Gastrocnemius medialis (tissue), 4 donors: Measurements from ENCODE around the gene LAMC1. TPM values are rescaled to one million over a fixed set of nuclear protein-coding genes. Genes with fewer than 3 reads are reported as not detected.

Experiments used
- ATAC-seq, 2 donors: fragments of 150-250 bp; one replicate each; pipeline ENCODE4 v1.9.1; 2016
- DNase-seq, 2 donors: peaks; one replicate each; pipeline ENCODE4 v3.0.0-alpha.2; 2019
- H3K27ac ChIP-seq, 4 donors: fragments of 200-600 bp; sonication (generic); 1 replicate in 1 of 4; 2 replicates in 3 of 4; pipeline ENCODE4 v1.5.1; 2016 to 2018; ENCODE audit warnings: mild to moderate bottlenecking in 2 of 4, moderate library complexity in 1 of 4
- H3K27me3 ChIP-seq, 3 donors: fragments of 200-600 bp; sonication (generic) in 2 of 3; 1 replicate in 1 of 3; 2 replicates in 2 of 3; pipeline versions ENCODE4 v1.5.1 to v1.6.0; 2016 to 2019; ENCODE audit warnings: mild to moderate bottlenecking in 1 of 3, moderate library complexity in 1 of 3
- H3K36me3 ChIP-seq, 2 donors: fragments of 200-600 bp; sonication (generic) in 1 of 2; one replicate each; pipeline ENCODE4 v1.5.1; 2017 to 2018
- H3K4me1 ChIP-seq, 2 donors: fragments of 200-600 bp; sonication (generic) in 1 of 2; one replicate each; pipeline ENCODE4 v1.5.1; 2016 to 2017; ENCODE audit warnings: mild to moderate bottlenecking in 2 of 2
- H3K4me3 ChIP-seq, 4 donors: fragments of 200-600 bp; sonication (generic) in 3 of 4; 1 replicate in 1 of 4; 2 replicates in 3 of 4; pipeline ENCODE4 v1.5.1; 2016 to 2019; ENCODE audit warnings: mild to moderate bottlenecking in 2 of 4
- H3K9me3 ChIP-seq, 3 donors: fragments of 200-600 bp; sonication (generic) in 2 of 3; 1 replicate in 1 of 3; 2 replicates in 2 of 3; pipeline ENCODE4 v1.5.1; 2016 to 2019
- CTCF ChIP-seq, 5 experiments: fragments of 450-650 bp in 3 of 5; fragments of 200-600 bp in 2 of 5; sonication (generic) in 2 of 5; IDR thresholded peaks in 4 of 5; conservative IDR thresholded peaks in 1 of 5; 1 replicate in 4 of 5; 2 replicates in 1 of 5; pipeline ENCODE4 v1.5.1; 2016 to 2019; ENCODE audit warnings: antibody characterized with exemption in 5 of 5, mild to moderate bottlenecking in 3 of 5, moderate library complexity in 3 of 5
- POLR2A ChIP-seq, 2 donors: fragments of 450-650 bp; IDR thresholded peaks; one replicate each; pipeline ENCODE4 v1.6.1; 2017; ENCODE audit warnings: antibody characterized with exemption in 2 of 2, mild to moderate bottlenecking in 2 of 2, moderate library complexity in 2 of 2
- in situ Hi-C, 4 donors: fragments of 200-750 bp; cut with MboI; loops; one replicate each; pipeline versions ENCODE4 v1.15.0 to v1.8.0; 2017; ENCODE audit warnings: low sequenced_read_pairs in 4 of 4
- intact Hi-C: fragments of 100-400 bp; cut with DNase I; formaldehyde crosslinking; loops from one replicate; pipeline ENCODE4 v1.15.1; 2023; ENCODE audit warnings: low total_unique reads
- total RNA-seq, 4 donors: library from RNA; depleted of rRNA; stranded (reverse); fragments of >200 nt; gene quantifications; one replicate each; pipeline versions ENCODE4 v1.1.0 to v1.2.3, GENCODE V29; 2016

Gene LAMC1
- total RNA-seq, 4 donors from 2014 or later, result 96.1 to 161 (median 135) TPM

- Histone ChIP-seq H3K27me3 (no peaks in the 10 kb centered on the region), H3K9me3 (no peaks in the 10 kb centered on the region), H3K36me3 (no peaks in the 10 kb centered on the region), H3K4me1 (peaks cover 66 to 72% of the 10 kb centered on the region in 2 donors), H3K27ac (no peak overlapping the region), H3K4me3 (no peak overlapping the region)
- intact Hi-C loops (no loop called here), in situ Hi-C loops (no loop called here)
- TF ChIP-seq CTCF (IDR thresholded peaks at IDR 0.05 in 4 of 5, conservative IDR thresholded peaks at IDR 0.05 in 1 of 5) (no peak), POLR2A (IDR thresholded peaks at IDR 0.05) (no peak)
- DNase-seq (no peak), ATAC-seq (no peak)
Observed at GRCh38 chr1:183091181-183091580, 68.0 kb downstream of the LAMC1 start.

- H3K27ac ChIP-seq, result no peak overlapping the region
- no peak for ATAC-seq
- intact Hi-C loops, result no loop called here
Observed at GRCh38 chr1:183092350-183092749, 69.1 kb downstream of the LAMC1 start.

GRCh38 chr1:183093066-183093668, 69.9 kb downstream of the LAMC1 start:
- no peaks in the 10 kb centered on the region for H3K36me3 ChIP-seq
- peaks cover 84 to 87% of the 10 kb centered on the region in 2 donors for H3K4me1 ChIP-seq
- no peaks in the 10 kb centered on the region for H3K27me3 ChIP-seq
- in situ Hi-C loops, result no loop called here
- H3K27ac ChIP-seq, result no peak overlapping the region
- H3K9me3 ChIP-seq, result no peaks in the 10 kb centered on the region
- DNase-seq (no peak), ATAC-seq (no peak)
- H3K4me3 ChIP-seq, result no peak overlapping the region
- intact Hi-C loops, result no loop called here
- no peak for TF ChIP-seq CTCF (IDR thresholded peaks at IDR 0.05 in 4 of 5, conservative IDR thresholded peaks at IDR 0.05 in 1 of 5)

More at GRCh38 chr1:183092350-183092749, 69.1 kb downstream of the LAMC1 start:
- in situ Hi-C loops, result no loop called here
- Histone ChIP-seq H3K27me3 (no peaks in the 10 kb centered on the region), H3K36me3 (no peaks in the 10 kb centered on the region), H3K4me1 (peaks cover 78 to 84% of the 10 kb centered on the region in 2 donors), H3K4me3 (no peak overlapping the region), H3K9me3 (no peaks in the 10 kb centered on the region)
- no peak for TF ChIP-seq CTCF (IDR thresholded peaks at IDR 0.05 in 4 of 5, conservative IDR thresholded peaks at IDR 0.05 in 1 of 5)
- no peak for DNase-seq

- Histone ChIP-seq H3K4me3 (no peak overlapping the region), H3K36me3 (no peaks in the 10 kb centered on the region), H3K4me1 (peaks cover 80 to 87% of the 10 kb centered on the region in 2 donors), H3K27ac (no peak overlapping the region), H3K9me3 (no peaks in the 10 kb centered on the region), H3K27me3 (no peaks in the 10 kb centered on the region)
- in situ Hi-C loops (no loop called here), intact Hi-C loops (no loop called here)
- TF ChIP-seq POLR2A (IDR thresholded peaks at IDR 0.05) (no peak), CTCF (IDR thresholded peaks at IDR 0.05 in 4 of 5, conservative IDR thresholded peaks at IDR 0.05 in 1 of 5) (no peak)
- DNase-seq (no peak), ATAC-seq (no peak)
Observed at GRCh38 chr1:183093786-183094298, 70.6 kb downstream of the LAMC1 start.

- intact Hi-C loops, result no loop called here
- no peak overlapping the region for H3K27ac ChIP-seq
Observed at GRCh38 chr1:183094351-183094750, 71.1 kb downstream of the LAMC1 start.

More at GRCh38 chr1:183094351-183094750, 71.1 kb downstream of the LAMC1 start:
- H3K4me3 ChIP-seq, result no peak overlapping the region
- ATAC-seq (no peak), DNase-seq (no peak)
- in situ Hi-C loops, result no loop called here
- TF ChIP-seq CTCF (IDR thresholded peaks at IDR 0.05 in 4 of 5, conservative IDR thresholded peaks at IDR 0.05 in 1 of 5) (no peak), POLR2A (IDR thresholded peaks at IDR 0.05) (no peak)
- peaks cover 75 to 87% of the 10 kb centered on the region in 2 donors for H3K4me1 ChIP-seq
- no peaks in the 10 kb centered on the region for H3K27me3 ChIP-seq
- H3K9me3 ChIP-seq, result no peaks in the 10 kb centered on the region
- H3K36me3 ChIP-seq, result no peaks in the 10 kb centered on the region
